Glutamatergic neuron (in vitro differentiated cells): Measurements from ENCODE around the gene ATP23. TPM values are rescaled to one million over a fixed set of nuclear protein-coding genes. Genes with fewer than 3 reads are reported as not detected.

Source experiments
- DNase-seq: peaks from one replicate; pipeline ENCODE4 v3.0.0; 2022
- H3K27ac Mint-ChIP-seq: one replicate; pipeline ENCODE4 v1.8.0; 2020; ENCODE audit warnings: mild to moderate bottlenecking, mixed read lengths, inconsistent platforms; ENCODE audit not compliant: unreplicated experiment
- H3K27me3 Mint-ChIP-seq: one replicate; pipeline ENCODE4 v1.8.0; 2020; ENCODE audit warnings: mild to moderate bottlenecking, moderate library complexity, mixed read lengths, inconsistent platforms; ENCODE audit not compliant: unreplicated experiment
- H3K36me3 Mint-ChIP-seq: one replicate; pipeline ENCODE4 v1.8.0; 2020; ENCODE audit warnings: mild to moderate bottlenecking, mixed read lengths, inconsistent platforms; ENCODE audit not compliant: unreplicated experiment
- H3K4me1 Mint-ChIP-seq: one replicate; pipeline ENCODE4 v1.8.0; 2020; ENCODE audit warnings: mild to moderate bottlenecking, low read depth, mixed read lengths, inconsistent platforms; ENCODE audit not compliant: unreplicated experiment
- H3K4me3 Mint-ChIP-seq: one replicate; pipeline ENCODE4 v1.8.0; 2020; ENCODE audit warnings: mild to moderate bottlenecking, mixed read lengths, inconsistent platforms; ENCODE audit not compliant: unreplicated experiment
- H3K9me3 Mint-ChIP-seq: one replicate; pipeline ENCODE4 v1.8.0; 2020; ENCODE audit warnings: mild to moderate bottlenecking, moderate library complexity, mixed read lengths, inconsistent platforms; ENCODE audit not compliant: unreplicated experiment
- total RNA-seq: library from RNA; stranded (reverse); fragmentation: NEBNext Ultra II Directional; extraction: Animal tissue kit (Norgen Biotek cat#: 25700); gene quantifications from one replicate; pipeline ENCODE4 v1.2.1, GENCODE V29; 2021; ENCODE audit not compliant: unreplicated experiment
- TF ChIP-seq, protein P1 (sequence below): fragments of 200-600 bp; sonication (generic); IDR thresholded peaks from one replicate; pipeline ENCODE4 v1.5.0; 2021; ENCODE audit not compliant: partially characterized antibody, unreplicated experiment

The ATP23 gene
- total RNA-seq, 1 donor from 2014 or later: 1.3 TPM

DNA sequence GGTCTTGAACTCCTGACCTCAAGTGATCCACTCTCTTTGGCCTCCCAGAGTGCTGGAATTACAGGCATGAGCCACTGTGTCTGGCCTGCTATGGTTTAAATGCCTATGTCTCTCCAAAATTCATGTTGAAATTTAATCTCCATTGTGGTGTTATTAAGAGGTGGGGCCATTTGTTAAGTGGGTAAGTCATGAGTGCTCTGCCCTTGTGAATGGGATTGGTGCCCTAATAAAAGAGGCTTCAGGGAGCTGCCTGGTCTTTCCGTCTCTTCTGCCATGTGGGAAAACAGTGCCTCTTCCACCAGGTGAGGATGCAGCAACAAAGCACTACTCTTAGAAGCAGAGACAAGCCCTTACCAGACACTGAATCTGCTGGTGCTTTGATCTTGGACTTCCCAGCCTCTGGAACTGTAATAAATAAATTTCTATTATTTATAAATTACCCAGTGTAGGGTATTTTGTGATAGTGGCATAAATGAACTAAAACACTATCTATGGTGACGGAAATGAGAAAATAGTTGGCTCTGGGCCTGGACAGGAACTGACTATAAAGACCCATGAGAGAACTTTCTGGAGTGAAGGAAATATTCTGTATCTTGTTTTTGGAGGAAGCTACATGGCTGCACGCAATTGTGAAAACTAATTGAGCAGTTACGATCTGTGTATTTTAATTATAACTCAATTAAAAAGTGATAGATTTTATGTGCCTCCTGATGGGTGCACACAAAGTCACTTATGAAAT lies 12.1 kb upstream of the ATP23 start:
- no peaks in the 10 kb centered on the region for H3K36me3 Mint-ChIP-seq

GRCh38 chr12:57934819-57935218 lies 6.5 kb upstream of the ATP23 start:
- Mint-ChIP-seq H3K27ac (no peak overlapping the region), H3K9me3 (peaks cover 2% of the 10 kb centered on the region), H3K4me1 (peaks cover 4% of the 10 kb centered on the region), H3K4me3 (no peak overlapping the region), H3K36me3 (no peaks in the 10 kb centered on the region), H3K27me3 (peaks cover 3% of the 10 kb centered on the region)
- TF ChIP-seq, protein P1, sequence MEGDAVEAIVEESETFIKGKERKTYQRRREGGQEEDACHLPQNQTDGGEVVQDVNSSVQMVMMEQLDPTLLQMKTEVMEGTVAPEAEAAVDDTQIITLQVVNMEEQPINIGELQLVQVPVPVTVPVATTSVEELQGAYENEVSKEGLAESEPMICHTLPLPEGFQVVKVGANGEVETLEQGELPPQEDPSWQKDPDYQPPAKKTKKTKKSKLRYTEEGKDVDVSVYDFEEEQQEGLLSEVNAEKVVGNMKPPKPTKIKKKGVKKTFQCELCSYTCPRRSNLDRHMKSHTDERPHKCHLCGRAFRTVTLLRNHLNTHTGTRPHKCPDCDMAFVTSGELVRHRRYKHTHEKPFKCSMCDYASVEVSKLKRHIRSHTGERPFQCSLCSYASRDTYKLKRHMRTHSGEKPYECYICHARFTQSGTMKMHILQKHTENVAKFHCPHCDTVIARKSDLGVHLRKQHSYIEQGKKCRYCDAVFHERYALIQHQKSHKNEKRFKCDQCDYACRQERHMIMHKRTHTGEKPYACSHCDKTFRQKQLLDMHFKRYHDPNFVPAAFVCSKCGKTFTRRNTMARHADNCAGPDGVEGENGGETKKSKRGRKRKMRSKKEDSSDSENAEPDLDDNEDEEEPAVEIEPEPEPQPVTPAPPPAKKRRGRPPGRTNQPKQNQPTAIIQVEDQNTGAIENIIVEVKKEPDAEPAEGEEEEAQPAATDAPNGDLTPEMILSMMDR: no peak
- no peak for DNase-seq

More for the DNA sequence above, 12.1 kb upstream of the ATP23 start:
- Mint-ChIP-seq H3K27me3 (peaks cover 3% of the 10 kb centered on the region), H3K27ac (no peak overlapping the region), H3K4me3 (no peak overlapping the region), H3K4me1 (no peaks in the 10 kb centered on the region), H3K9me3 (no peaks in the 10 kb centered on the region)
- no peak for DNase-seq
- TF ChIP-seq, protein P1: no peak

DNA sequence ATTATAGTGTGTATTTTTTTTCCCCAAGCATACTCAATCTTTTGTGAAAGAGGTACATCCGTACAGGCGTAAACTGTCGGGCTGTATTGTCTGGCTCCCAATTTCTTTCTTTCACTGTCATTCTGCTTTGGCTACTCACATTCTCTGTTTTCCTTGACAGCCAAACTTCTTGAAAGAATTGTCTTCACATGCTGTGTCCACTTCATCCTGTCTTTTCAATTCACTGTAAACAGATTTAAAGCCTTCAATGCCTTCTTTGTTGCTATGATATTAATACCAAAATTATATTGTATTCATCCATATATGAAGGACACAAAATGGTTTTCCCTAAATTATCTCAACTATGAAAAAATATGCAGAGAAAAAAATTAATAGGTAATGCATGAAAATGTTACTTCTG lies 6.0 kb upstream of the ATP23 start:
- Mint-ChIP-seq H3K27ac (no peak overlapping the region), H3K36me3 (no peaks in the 10 kb centered on the region), H3K4me1 (peaks cover 4% of the 10 kb centered on the region), H3K9me3 (peaks cover 2% of the 10 kb centered on the region), H3K27me3 (peaks cover 3% of the 10 kb centered on the region), H3K4me3 (peak overlapping the region; percentile 94)
- TF ChIP-seq, protein P1: no peak
- no peak for DNase-seq

GRCh38 chr12:57935839-57936512 lies 5.4 kb upstream of the ATP23 start:
- TF ChIP-seq, protein P1: no peak
- peak overlapping the region; percentile 75 for H3K27ac Mint-ChIP-seq
- H3K4me3 Mint-ChIP-seq: peak overlapping the region; percentile 94
- H3K27me3 Mint-ChIP-seq: peaks cover 3% of the 10 kb centered on the region
- no peaks in the 10 kb centered on the region for H3K36me3 Mint-ChIP-seq
- DNase-seq: peak; percentile 86
- peaks cover 7% of the 10 kb centered on the region for H3K4me1 Mint-ChIP-seq
- peaks cover 5% of the 10 kb centered on the region for H3K9me3 Mint-ChIP-seq

DNA sequence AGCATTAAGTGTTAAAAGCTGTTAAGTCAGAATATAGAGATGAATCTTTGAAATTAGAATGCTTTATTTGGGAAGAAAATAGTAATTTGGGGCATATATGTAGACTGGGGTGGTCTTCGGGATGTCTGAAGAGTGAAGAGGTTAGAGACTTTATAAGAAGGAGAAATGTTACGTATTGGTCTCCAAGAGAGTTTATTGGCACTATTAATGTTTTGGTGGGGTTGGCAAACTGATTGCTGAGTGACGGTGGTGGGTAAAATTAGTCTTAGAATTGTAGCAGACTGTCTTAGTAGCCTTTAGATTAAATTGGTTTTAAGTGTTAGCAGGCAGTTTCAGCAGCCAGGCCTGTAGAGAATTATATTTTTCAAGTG lies 4.9 kb upstream of the ATP23 start:
- TF ChIP-seq, protein P1: no peak
- Mint-ChIP-seq H3K27ac (peak overlapping the region; percentile 18), H3K4me3 (peak overlapping the region; percentile 55), H3K4me1 (peaks cover 7% of the 10 kb centered on the region), H3K27me3 (peaks cover 3% of the 10 kb centered on the region), H3K36me3 (no peaks in the 10 kb centered on the region), H3K9me3 (peaks cover 7% of the 10 kb centered on the region)
- no peak for DNase-seq
